Skin of body (tissue), 2 donors: ENCODE data around the gene GRM5. TPM values are rescaled to one million over a fixed set of nuclear protein-coding genes. Genes with fewer than 3 reads are reported as not detected.
"Not testable (repeated sequence)": the region's sequence is repeated elsewhere in the genome, so short reads cannot be mapped to it uniquely, and the experiment has no call there.

ENCODE experiments used
- DNase-seq: peaks from one replicate; lab custom pipeline; 2025; lab: John Stamatoyannopoulos, UW
- total RNA-seq: library from RNA; depleted of rRNA; stranded (reverse); fragments of >200 nt; gene quantifications from one replicate; pipeline ENCODE4 v1.2.3, GENCODE V29; 2014

The GRM5 gene
- total RNA-seq, 1 donor from 2014 or later, result 0.20 TPM

GRCh38 chr11:88838139-88838538 is 227.6 kb downstream of the GRM5 start:
- DNase-seq, result not testable (repeated sequence)

GRCh38 chr11:88835709-88836108 is 230.1 kb downstream of the GRM5 start:
- not testable (repeated sequence) for DNase-seq

- no peak for DNase-seq
Measured at GRCh38 chr11:88831303-88831890, 234.4 kb downstream of the GRM5 start.

GRCh38 chr11:88827018-88827676 is 238.6 kb downstream of the GRM5 start:
- DNase-seq, result no peak

GRCh38 chr11:88819616-88820015 is 246.2 kb downstream of the GRM5 start:
- no peak for DNase-seq

- DNase-seq, result no peak
Measured at GRCh38 chr11:88818978-88819377, 246.8 kb downstream of the GRM5 start.

GRCh38 chr11:88815505-88815904 is 250.3 kb downstream of the GRM5 start:
- no peak for DNase-seq

DNA sequence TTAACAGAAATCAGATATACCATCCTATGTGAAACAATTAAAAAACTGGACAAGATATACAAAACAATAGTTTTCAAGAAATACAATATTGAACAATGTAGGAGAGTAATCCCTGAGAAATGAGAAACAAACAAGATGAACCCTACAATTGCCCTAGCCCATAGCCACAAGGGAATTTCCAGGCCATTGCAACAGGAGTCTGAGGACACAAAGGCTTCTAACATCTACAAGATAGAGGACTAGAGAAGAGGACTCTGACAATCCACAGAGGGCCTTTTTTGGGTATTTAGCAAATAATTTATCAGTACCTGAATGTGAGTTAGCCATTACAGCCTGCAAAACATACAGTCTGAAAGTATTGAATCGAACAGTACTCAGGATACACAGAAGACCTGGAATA is 251.7 kb downstream of the GRM5 start:
- no peak for DNase-seq

DNA sequence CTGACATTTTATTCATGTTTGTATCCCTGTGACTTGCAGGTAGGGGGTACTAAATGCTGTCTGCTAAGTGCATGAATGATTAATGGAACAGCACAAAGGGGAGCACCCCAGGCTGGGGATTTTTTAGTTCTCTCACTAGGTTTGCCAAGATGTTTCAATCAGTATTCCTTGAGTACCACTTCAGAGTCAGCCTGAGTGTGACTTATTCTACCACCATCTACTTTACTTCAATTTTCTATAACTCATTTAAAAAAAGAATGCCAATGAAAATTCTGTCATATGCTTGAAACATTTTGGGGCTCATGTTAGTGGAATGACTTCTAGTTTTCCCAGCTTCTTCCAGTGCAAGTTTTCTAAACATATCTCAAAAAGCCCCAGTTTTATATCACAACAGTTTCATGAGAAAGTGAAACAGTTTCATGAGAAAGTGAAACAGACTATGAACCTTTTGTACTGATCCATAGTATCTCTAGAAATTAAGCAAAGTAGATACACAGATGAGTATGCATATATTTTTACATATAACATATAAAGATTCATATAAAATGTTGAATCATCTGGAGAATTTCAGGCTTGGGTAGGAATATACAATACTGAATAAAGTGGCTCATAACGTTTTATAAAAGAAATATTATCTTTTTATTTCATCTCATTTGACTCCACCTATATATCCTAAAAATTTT is 252.4 kb downstream of the GRM5 start:
- DNase-seq, result no peak

GRCh38 chr11:88810420-88811097 is 255.2 kb downstream of the GRM5 start:
- DNase-seq, result no peak

GRCh38 chr11:88809126-88809525 is 256.7 kb downstream of the GRM5 start:
- no peak for DNase-seq

- no peak for DNase-seq
Measured at GRCh38 chr11:88807349-88807748, 258.4 kb downstream of the GRM5 start.

GRCh38 chr11:88806410-88806809 is 259.4 kb downstream of the GRM5 start:
- DNase-seq, result no peak

GRCh38 chr11:88801484-88802123 is 264.2 kb downstream of the GRM5 start:
- no peak for DNase-seq

DNA sequence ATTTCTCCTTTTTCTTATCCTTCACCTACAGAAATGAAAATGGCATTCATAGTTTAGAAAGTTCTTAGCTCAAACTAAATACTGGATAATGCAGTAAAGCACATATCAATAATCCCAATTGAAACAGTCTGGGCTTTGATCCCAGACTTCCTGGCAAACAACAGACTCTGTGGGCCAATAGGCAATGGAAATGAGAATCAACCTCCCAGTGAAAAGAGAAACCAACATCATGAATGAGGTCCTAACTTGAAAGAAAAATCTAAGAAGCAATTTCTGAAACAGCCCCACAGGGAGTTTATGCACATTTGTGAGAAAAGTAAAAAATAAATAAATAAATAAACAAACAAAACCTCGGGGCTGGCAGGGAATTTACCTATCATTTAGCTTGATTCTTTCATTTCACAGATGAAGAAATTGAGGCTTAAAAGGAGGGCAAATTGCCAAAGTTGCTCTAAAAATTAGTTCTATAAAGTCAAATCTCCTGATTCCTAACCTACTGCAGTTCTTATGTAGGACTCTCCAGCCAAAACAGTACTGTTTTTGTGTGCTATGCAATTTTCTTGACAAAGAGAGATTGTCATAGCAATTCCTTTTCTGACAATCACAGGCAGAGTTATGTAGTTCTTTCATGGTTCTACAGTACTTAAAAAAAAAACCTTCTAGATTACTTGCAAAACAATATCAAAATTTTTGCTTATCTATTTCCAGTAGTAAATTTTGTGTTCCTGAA is 265.8 kb downstream of the GRM5 start:
- DNase-seq, result peak; percentile 20

- DNase-seq, result no peak
Measured at GRCh38 chr11:88790182-88790581, 275.6 kb downstream of the GRM5 start.

DNA sequence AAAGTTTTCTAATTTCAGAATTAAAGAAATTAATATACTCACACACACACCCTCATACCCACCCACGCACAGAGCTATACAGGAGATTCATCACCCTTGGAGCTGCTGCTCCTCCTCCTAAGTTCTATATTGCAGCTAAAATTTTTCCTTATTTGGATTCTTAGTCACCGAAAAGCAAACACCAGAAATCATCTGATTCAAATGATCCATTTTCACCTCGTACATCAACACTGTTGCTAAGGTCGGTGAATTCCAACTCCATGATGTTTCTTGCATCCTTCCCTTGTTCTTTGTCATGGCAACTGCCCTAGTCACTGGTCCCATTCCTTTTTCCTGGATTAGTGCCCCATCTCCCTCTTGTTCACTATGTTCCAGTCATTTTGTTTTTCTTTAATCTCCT is 286.2 kb downstream of the GRM5 start:
- no peak for DNase-seq

- DNase-seq, result no peak
Measured at GRCh38 chr11:88770475-88771079, 295.2 kb downstream of the GRM5 start.

DNA sequence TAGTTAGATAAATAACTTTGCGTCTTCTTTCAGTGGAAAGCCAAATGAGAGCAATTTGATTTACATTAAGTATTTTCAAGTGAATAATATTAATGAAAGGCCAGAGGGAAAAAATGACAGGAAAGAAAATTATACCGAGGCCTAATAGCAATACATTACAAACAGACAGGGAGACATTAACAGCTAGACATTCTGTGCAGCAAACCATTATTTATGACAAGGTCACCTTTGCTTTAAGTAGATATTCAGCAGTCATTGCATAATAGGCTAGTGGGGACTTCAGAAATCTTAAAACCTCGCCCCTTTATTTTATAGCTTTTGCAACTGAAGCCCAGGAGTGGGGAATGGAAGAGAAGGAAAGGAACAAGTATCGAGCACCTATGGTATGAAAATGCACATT is 321.6 kb downstream of the GRM5 start:
- no peak for DNase-seq

DNA sequence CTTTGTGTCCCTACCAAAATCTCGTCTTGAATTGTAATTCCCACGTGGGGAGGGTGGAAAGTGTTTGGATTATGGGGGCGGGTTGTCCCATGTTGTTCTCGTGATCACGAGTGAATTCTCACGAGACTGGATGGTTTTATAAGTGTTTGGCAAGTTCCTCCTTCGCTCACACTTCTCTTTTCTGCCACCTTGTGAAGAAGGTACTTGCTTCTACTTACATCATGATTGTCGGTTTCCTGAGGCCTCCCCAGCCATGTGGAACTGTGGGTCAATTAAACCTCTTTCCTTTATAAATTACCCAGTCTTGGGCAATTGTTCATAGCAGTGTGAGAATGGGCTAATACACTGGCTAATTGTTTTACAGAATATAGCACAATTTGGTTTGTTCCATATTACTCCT is 326.3 kb downstream of the GRM5 start:
- DNase-seq, result no peak

GRCh38 chr11:88709567-88709966 is 356.2 kb downstream of the GRM5 start:
- no peak for DNase-seq
